ENCODE results near the gene SRD5A2. TPM values are rescaled to one million over a fixed set of nuclear protein-coding genes. Genes with fewer than 3 reads are reported as not detected.

The SRD5A2 gene
- total and polyA plus RNA-seq, 2 of the 4 experiments (the other 2 are of a cell fraction): not detected

DNA sequence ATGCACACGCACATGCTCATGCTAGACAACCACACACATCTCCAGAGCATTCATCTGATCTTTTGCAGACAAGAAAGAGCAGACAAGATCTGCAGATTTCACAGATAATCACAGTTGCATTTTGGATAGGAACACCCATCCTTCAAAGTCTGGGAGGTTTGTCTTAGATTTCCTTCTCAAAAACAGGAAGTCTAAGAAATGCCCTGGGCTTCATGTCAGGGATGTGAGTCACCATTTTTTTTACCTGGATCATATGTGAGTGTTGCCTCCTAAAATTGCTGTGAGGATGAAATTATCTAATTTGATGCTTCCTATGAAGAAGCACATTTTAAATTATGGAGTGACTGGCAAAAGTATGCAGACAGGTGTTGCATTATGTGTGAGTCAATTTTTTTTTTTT lies 46.1 kb downstream of the SRD5A2 start:
- Histone ChIP-seq H3K4me1 (ENCODE audit: control insufficient read depth, insufficient read depth, low read length) (no peaks in the 10 kb centered on the region), H2BK120ac (ENCODE audit: low read depth, low read length) (no peak overlapping the region), H4K8ac (ENCODE audit: low read depth in 2 of 2, low read length in 2 of 2) (no peak overlapping the region), H3K9ac (ENCODE audit: low read depth, low read length) (no peak overlapping the region), H3K14ac (replicated peaks; ENCODE audit: low read depth, low read length) (no peak overlapping the region), H2BK20ac (ENCODE audit: low read depth, low read length) (no peak overlapping the region), H3K4me2 (ENCODE audit: low read depth, low read length) (no peak overlapping the region), H3K56ac (ENCODE audit: extremely low read depth, insufficient read depth, low read length) (no peak overlapping the region), H3K9me3 (ENCODE audit: control insufficient read depth, insufficient read depth, low read length) (no peaks in the 10 kb centered on the region), H4K5ac (ENCODE audit: low read depth, low read length) (no peak overlapping the region), H2BK5ac (ENCODE audit: low read depth, low read length, poor library complexity, severe bottlenecking) (no peak overlapping the region), H3K9me1 (ENCODE audit: insufficient read depth, low read length) (no peaks in the 10 kb centered on the region), H4K20me1 (ENCODE audit: insufficient read depth, low read length) (no peaks in the 10 kb centered on the region), H3K23ac (ENCODE audit: low read depth, low read length) (no peak overlapping the region), H3K18ac (ENCODE audit: low read depth, low read length) (no peak overlapping the region), H3K27me3 (ENCODE audit: control insufficient read depth, insufficient read depth, low read length) (no peaks in the 10 kb centered on the region; the same call in 1 of the 2 replicates), H4K91ac (ENCODE audit: insufficient read depth, low read depth, low read length) (no peak overlapping the region), H2AK9ac (replicated peaks; ENCODE audit: low read depth, low read length, poor library complexity) (no peak overlapping the region), H3K4me3 (ENCODE audit: insufficient read depth, low read depth, low read length) (no peak overlapping the region), H3K27ac (ENCODE audit: insufficient read depth, low read length) (no peak overlapping the region), H3K4ac (ENCODE audit: low read depth, low read length) (no peak overlapping the region), H2AK5ac (ENCODE audit: low read depth, low read length) (no peak overlapping the region), H3K79me1 (ENCODE audit: low read depth in 1 of 2, low read length in 2 of 2) (no peaks in the 10 kb centered on the region), H2AFZ (replicated peaks; ENCODE audit: low read length, poor library complexity) (no peak overlapping the region), H2BK15ac (ENCODE audit: low read depth, low read length) (no peak overlapping the region), H3K36me3 (ENCODE audit: control insufficient read depth, insufficient read depth, low read length) (no peaks in the 10 kb centered on the region)
- POLR2A ChIA-PET (ENCODE audit: unreplicated experiment): no interaction called here
- no peak for ATAC-seq (ENCODE audit: low read depth)
- no TSS peak for BruUV-seq (replicated peaks)
- intact Hi-C loops (cut with micrococcal nuclease) (no loop called here), in situ Hi-C loops (cut with MboI; ENCODE audit: low sequenced_read_pairs) (no loop called here), dilution Hi-C loops (cut with HindIII; ENCODE audit: low sequenced_read_pairs, unreplicated experiment) (no loop called here)
- no peak for DNase-seq
- CTCF ChIA-PET: interaction anchor here (1.1 kb wide), 1 partner anchor 12 kb away, joined by 3 read pairs; no protein-coding TSS in a partner anchor
- TF ChIP-seq MAFK (IDR thresholded peaks at IDR 0.05; ENCODE audit: low read depth, low read length) (no peak), CHD1 (IDR thresholded peaks at IDR 0.05; ENCODE audit: low read depth, low read length) (no peak), MXI1 (IDR thresholded peaks at IDR 0.05; ENCODE audit: borderline replicate concordance, low read depth, low read length) (no peak), SMC3 (IDR thresholded peaks at IDR 0.05; ENCODE audit: low read depth, low read length) (no peak), BHLHE40 (IDR thresholded peaks at IDR 0.05; ENCODE audit: low read depth, low read length) (no peak), RFX5 (IDR thresholded peaks at IDR 0.05; ENCODE audit: low read depth, low read length) (no peak), FOS (IDR thresholded peaks at IDR 0.05; ENCODE audit: low read depth, low read length) (no peak), CEBPB (IDR thresholded peaks at IDR 0.05; ENCODE audit: low read depth, low read length) (no peak)
- TF ChIP-seq, protein P1, sequence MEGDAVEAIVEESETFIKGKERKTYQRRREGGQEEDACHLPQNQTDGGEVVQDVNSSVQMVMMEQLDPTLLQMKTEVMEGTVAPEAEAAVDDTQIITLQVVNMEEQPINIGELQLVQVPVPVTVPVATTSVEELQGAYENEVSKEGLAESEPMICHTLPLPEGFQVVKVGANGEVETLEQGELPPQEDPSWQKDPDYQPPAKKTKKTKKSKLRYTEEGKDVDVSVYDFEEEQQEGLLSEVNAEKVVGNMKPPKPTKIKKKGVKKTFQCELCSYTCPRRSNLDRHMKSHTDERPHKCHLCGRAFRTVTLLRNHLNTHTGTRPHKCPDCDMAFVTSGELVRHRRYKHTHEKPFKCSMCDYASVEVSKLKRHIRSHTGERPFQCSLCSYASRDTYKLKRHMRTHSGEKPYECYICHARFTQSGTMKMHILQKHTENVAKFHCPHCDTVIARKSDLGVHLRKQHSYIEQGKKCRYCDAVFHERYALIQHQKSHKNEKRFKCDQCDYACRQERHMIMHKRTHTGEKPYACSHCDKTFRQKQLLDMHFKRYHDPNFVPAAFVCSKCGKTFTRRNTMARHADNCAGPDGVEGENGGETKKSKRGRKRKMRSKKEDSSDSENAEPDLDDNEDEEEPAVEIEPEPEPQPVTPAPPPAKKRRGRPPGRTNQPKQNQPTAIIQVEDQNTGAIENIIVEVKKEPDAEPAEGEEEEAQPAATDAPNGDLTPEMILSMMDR (conservative IDR thresholded peaks at IDR 0.05; ENCODE audit: low read depth, low read length): no peak
- 83% methylated on average over 1 of the region's 1 CpG; no CpG with 5 or more reads in 1 of the 2 experiments for WGBS, 2 experiments (ENCODE audit: extremely low coverage in 2 of 2, insufficient read length in 1 of 2)
